ENCODE data around the gene CYP4A22. TPM values are rescaled to one million over a fixed set of nuclear protein-coding genes. Genes with fewer than 3 reads are reported as not detected.
A peak's percentile ranks its signal among the peaks of the same experiment; 100 is the strongest.

Gene CYP4A22
- total RNA-seq, 1 donor from 2014 or later = not detected

GRCh38 chr1:47182676-47183235 lies 45.5 kb downstream of the CYP4A22 start:
- TF ChIP-seq CTCF (IDR thresholded peaks at IDR 0.05) = no peak
- TF ChIP-seq EZH2 (IDR thresholded peaks at IDR 0.05) = no peak
- no peak for TF ChIP-seq EZH2phosphoT487 (IDR thresholded peaks at IDR 0.05)
- H3K9ac ChIP-seq = no peak overlapping the region
- no peaks in the 10 kb centered on the region for H3K4me1 ChIP-seq
- H3K27me3 ChIP-seq = peaks cover 21% of the 10 kb centered on the region
- Mint-ChIP-seq H3K9me3 (peaks cover 3% of the 10 kb centered on the region), H3K27ac (peak overlapping the region; percentile 50), H3K4me3 (no peak overlapping the region), H3K27me3 (ENCODE audit: insufficient read depth, low read depth) (peaks cover 18% of the 10 kb centered on the region), H3K4me1 (peaks cover 7% of the 10 kb centered on the region), H3K36me3 (no peaks in the 10 kb centered on the region)
- no peak for DNase-seq (ENCODE audit: low spot score)
- H3K27ac ChIP-seq = no peak overlapping the region
- no peak overlapping the region for H3K4me2 ChIP-seq
- no peak overlapping the region for H2AFZ ChIP-seq (replicated peaks)
- no peaks in the 10 kb centered on the region for H4K20me1 ChIP-seq (ENCODE audit: low read depth)
- H3K4me3 ChIP-seq = no peak overlapping the region
- H3K9me3 ChIP-seq (ENCODE audit: low read depth) = no peaks in the 10 kb centered on the region
- no peaks in the 10 kb centered on the region for H3K36me3 ChIP-seq
- no peaks in the 10 kb centered on the region for H3K79me2 ChIP-seq (ENCODE audit: low read depth)
- no peaks in the 10 kb centered on the region for H3F3A ChIP-seq (ENCODE audit: low read depth)

- Histone ChIP-seq H4K20me1 (ENCODE audit: low read depth) (no peaks in the 10 kb centered on the region), H3K36me3 (no peaks in the 10 kb centered on the region), H3K27me3 (peaks cover 21% of the 10 kb centered on the region), H3K27ac (no peak overlapping the region), H3K9ac (no peak overlapping the region), H3K4me1 (no peaks in the 10 kb centered on the region), H3K4me2 (no peak overlapping the region), H3K4me3 (no peak overlapping the region), H2AFZ (replicated peaks) (no peak overlapping the region), H3K79me2 (ENCODE audit: low read depth) (no peaks in the 10 kb centered on the region), H3F3A (ENCODE audit: low read depth) (no peaks in the 10 kb centered on the region), H3K9me3 (ENCODE audit: low read depth) (no peaks in the 10 kb centered on the region)
- no peak for DNase-seq (ENCODE audit: low spot score)
- TF ChIP-seq EZH2 (IDR thresholded peaks at IDR 0.05) (no peak), CTCF (IDR thresholded peaks at IDR 0.05) (no peak), EZH2phosphoT487 (IDR thresholded peaks at IDR 0.05) (no peak)
- H3K4me3 Mint-ChIP-seq = no peak overlapping the region
- no peak overlapping the region for H3K27ac Mint-ChIP-seq
- peaks cover 3% of the 10 kb centered on the region for H3K9me3 Mint-ChIP-seq
- H3K4me1 Mint-ChIP-seq = peaks cover 7% of the 10 kb centered on the region
- peaks cover 18% of the 10 kb centered on the region for H3K27me3 Mint-ChIP-seq (ENCODE audit: insufficient read depth, low read depth)
- no peaks in the 10 kb centered on the region for H3K36me3 Mint-ChIP-seq
Measured at GRCh38 chr1:47183308-47184089, 46.3 kb downstream of the CYP4A22 start.

GRCh38 chr1:47184090-47184821 lies 47.0 kb downstream of the CYP4A22 start:
- Mint-ChIP-seq H3K27ac (no peak overlapping the region), H3K36me3 (no peaks in the 10 kb centered on the region)
- H3K9ac ChIP-seq = no peak overlapping the region

More at GRCh38 chr1:47184090-47184821, 47.0 kb downstream of the CYP4A22 start:
- no peak overlapping the region for H3K4me3 ChIP-seq
- H3K27ac ChIP-seq = no peak overlapping the region
- no peaks in the 10 kb centered on the region for H3F3A ChIP-seq (ENCODE audit: low read depth)
- Mint-ChIP-seq H3K4me3 (peak overlapping the region; percentile 30), H3K9me3 (peaks cover 3% of the 10 kb centered on the region), H3K4me1 (peaks cover 5% of the 10 kb centered on the region), H3K27me3 (ENCODE audit: insufficient read depth, low read depth) (peaks cover 15% of the 10 kb centered on the region)
- H4K20me1 ChIP-seq (ENCODE audit: low read depth) = no peaks in the 10 kb centered on the region
- H3K4me2 ChIP-seq = no peak overlapping the region
- no peak for TF ChIP-seq EZH2 (IDR thresholded peaks at IDR 0.05)
- no peak for TF ChIP-seq EZH2phosphoT487 (IDR thresholded peaks at IDR 0.05)
- no peak for TF ChIP-seq CTCF (IDR thresholded peaks at IDR 0.05)
- H3K79me2 ChIP-seq (ENCODE audit: low read depth) = no peaks in the 10 kb centered on the region
- DNase-seq (ENCODE audit: low spot score) = no peak
- H3K27me3 ChIP-seq = peaks cover 21% of the 10 kb centered on the region
- H3K36me3 ChIP-seq = no peaks in the 10 kb centered on the region
- no peaks in the 10 kb centered on the region for H3K4me1 ChIP-seq
- no peak overlapping the region for H2AFZ ChIP-seq (replicated peaks)
- H3K9me3 ChIP-seq (ENCODE audit: low read depth) = no peaks in the 10 kb centered on the region
